Neural cell (in vitro differentiated cells): ENCODE results near the gene LIN37.
A peak's percentile ranks its signal among the peaks of the same experiment; 100 is the strongest.

Source experiments
- TAF1 ChIP-seq: IDR thresholded peaks from 2 replicates; pipeline ENCODE4 v1.6.1; 2012; ENCODE audit warnings: low read depth
- TF ChIP-seq, protein P1 (sequence below): fragments of 450-650 bp; IDR thresholded peaks from 2 replicates; pipeline ENCODE4 v1.5.1; 2014; ENCODE audit warnings: antibody characterized with exemption, mild to moderate bottlenecking, moderate library complexity; ENCODE audit not compliant: poor library complexity, severe bottlenecking

DNA sequence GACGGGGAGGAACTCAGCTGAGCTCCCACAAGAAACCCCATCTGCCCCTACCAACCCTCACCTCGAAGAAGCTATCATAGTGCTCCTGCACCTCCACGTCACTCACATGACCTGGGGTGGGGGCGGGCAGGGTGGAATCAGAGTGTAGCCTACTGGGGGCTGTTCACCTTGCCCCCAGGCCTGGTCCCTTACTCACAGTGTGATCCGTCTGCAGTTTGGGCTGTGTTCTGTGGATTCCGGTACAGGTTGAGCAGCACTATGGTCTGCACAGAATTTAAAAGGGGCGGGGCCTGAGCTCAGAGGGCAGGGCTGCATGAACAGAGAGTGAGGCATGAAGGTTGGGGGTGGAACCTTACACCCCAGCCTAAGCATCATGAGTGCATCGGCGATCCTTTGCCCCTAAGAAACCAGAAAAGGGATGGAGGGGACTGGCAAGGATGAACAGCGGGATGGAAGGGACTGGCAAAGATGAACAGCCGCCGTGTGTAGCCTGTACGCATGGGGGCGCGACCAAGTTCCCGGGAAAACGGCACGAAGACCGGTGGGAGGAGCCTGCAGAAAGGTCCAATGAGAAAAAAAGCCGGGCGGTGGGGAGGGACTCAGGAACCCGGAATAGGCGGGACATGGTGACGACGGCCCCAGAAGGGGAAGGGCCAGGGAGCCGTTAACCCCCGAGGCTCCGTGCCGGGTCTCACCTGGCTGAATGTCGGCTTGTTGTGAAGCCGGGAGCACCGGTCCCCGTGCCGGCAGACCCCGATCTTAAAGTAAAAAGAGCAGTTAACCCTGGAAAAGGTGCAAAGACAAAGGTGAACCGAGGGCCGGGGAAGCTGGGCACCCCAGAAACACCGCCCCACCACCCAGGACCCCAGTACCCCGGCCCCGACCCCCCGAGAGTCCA lies 3.7 kb upstream of the LIN37 start:
- no peak for TF ChIP-seq TAF1
- TF ChIP-seq, protein P1, sequence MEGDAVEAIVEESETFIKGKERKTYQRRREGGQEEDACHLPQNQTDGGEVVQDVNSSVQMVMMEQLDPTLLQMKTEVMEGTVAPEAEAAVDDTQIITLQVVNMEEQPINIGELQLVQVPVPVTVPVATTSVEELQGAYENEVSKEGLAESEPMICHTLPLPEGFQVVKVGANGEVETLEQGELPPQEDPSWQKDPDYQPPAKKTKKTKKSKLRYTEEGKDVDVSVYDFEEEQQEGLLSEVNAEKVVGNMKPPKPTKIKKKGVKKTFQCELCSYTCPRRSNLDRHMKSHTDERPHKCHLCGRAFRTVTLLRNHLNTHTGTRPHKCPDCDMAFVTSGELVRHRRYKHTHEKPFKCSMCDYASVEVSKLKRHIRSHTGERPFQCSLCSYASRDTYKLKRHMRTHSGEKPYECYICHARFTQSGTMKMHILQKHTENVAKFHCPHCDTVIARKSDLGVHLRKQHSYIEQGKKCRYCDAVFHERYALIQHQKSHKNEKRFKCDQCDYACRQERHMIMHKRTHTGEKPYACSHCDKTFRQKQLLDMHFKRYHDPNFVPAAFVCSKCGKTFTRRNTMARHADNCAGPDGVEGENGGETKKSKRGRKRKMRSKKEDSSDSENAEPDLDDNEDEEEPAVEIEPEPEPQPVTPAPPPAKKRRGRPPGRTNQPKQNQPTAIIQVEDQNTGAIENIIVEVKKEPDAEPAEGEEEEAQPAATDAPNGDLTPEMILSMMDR, result peak; percentile 83
